Endothelial cell of umbilical vein (primary cell): ENCODE data around the gene IMPG2. TPM values are rescaled to one million over a fixed set of nuclear protein-coding genes. Genes with fewer than 3 reads are reported as not detected.

Source experiments
- BruUV-seq: library from RNA; stranded (reverse); fragments of 400-500 nt; replicated peaks from 2 replicates; lab custom pipeline; 2021; lab: Mats Ljungman, UMichigan
- CTCF ChIA-PET: fragments of 300-600, 350-600 bp; sonication (Branson Sonifier 250); formaldehyde crosslinking; loops from one replicate; lab custom pipeline; 2021; ENCODE audit warnings: antibody characterized with exemption, inconsistent platforms; lab: Charles Lee
- POLR2A ChIA-PET: fragments of 300-600, 350-600 bp; sonication (Branson Sonifier 250); formaldehyde crosslinking; loops from one replicate; lab custom pipeline; 2021; ENCODE audit warnings: antibody characterized with exemption, inconsistent platforms; lab: Charles Lee
- DNase-seq: peaks from one replicate; pipeline ENCODE4 v3.0.0-alpha.2; 2011; ENCODE audit warnings: low read depth, low spot score
- FAIRE-seq: peaks from 2 replicates; lab custom pipeline; 2011; peaks lifted over from hg19 to GRCh38; lab: Jason Lieb, UNC
- H2AFZ ChIP-seq: 2 replicates; pipeline ENCODE4 v1.6.0; 2012; ENCODE audit warnings: low read depth, low read length, control low read depth, inconsistent platforms
- H3K27ac ChIP-seq: 2 replicates; pipeline ENCODE4 v1.5.1; 2011; ENCODE audit warnings: low read depth, mild to moderate bottlenecking, control low read depth, low read length, moderate library complexity; ENCODE audit not compliant: insufficient read depth
- H3K27me3 ChIP-seq, 2 experiments: 2 replicates each; pipeline versions ENCODE4 v1.6.0 to v1.6.1; 2011; ENCODE audit warnings: low read length in 2 of 2, mixed read lengths in 1 of 2; ENCODE audit not compliant: control insufficient read depth in 2 of 2, insufficient read depth in 2 of 2
- H3K36me3 ChIP-seq, 2 experiments: 2 replicates in 1 of 2; 3 replicates in 1 of 2; pipeline ENCODE4 v1.5.1; 2011; ENCODE audit warnings: low read length in 2 of 2, mild to moderate bottlenecking in 1 of 2, moderate library complexity in 1 of 2; ENCODE audit not compliant: control insufficient read depth in 2 of 2, insufficient read depth in 2 of 2; ENCODE audit errors: extremely low read depth in 1 of 2
- H3K4me1 ChIP-seq: 3 replicates; pipeline ENCODE4 v1.5.1; 2011; ENCODE audit warnings: mild to moderate bottlenecking, low read length; ENCODE audit not compliant: control insufficient read depth, insufficient read depth; ENCODE audit errors: extremely low read depth
- H3K4me2 ChIP-seq: 2 replicates; pipeline ENCODE4 v1.6.1; 2011; ENCODE audit warnings: low read length, control low read depth, mixed read lengths; ENCODE audit not compliant: insufficient read depth
- H3K4me3 ChIP-seq, 3 experiments: fragments of 200-600 bp in 1 of 3; sonication (generic), shearing (Covaris generic) in 1 of 3; replicated peaks in 1 of 3; 2 replicates each; pipeline ENCODE4 v1.5.1; 2011 to 2016; ENCODE audit warnings: control low read depth in 3 of 3, low read length in 3 of 3, mild to moderate bottlenecking in 2 of 3, inconsistent platforms in 1 of 3, low read depth in 1 of 3, moderate library complexity in 1 of 3; ENCODE audit not compliant: insufficient read depth in 1 of 3
- H3K79me2 ChIP-seq: 2 replicates; pipeline ENCODE4 v1.6.0; 2012; ENCODE audit warnings: low read length, inconsistent platforms; ENCODE audit not compliant: control insufficient read depth, insufficient read depth
- H3K9ac ChIP-seq: replicated peaks from 2 replicates; pipeline ENCODE3; 2011; ENCODE audit warnings: low read length, control low read depth; ENCODE audit not compliant: insufficient read depth; ENCODE audit errors: extremely low read depth
- H3K9me1 ChIP-seq: replicated peaks from 3 replicates; pipeline ENCODE4 v1.6.0; 2011; ENCODE audit warnings: mild to moderate bottlenecking, low read length; ENCODE audit not compliant: control insufficient read depth, insufficient read depth; ENCODE audit errors: extremely low read depth
- H3K9me3 ChIP-seq: replicated peaks from 2 replicates; pipeline ENCODE4 v1.5.1; 2012; ENCODE audit warnings: low read length, inconsistent platforms; ENCODE audit not compliant: control insufficient read depth, insufficient read depth
- H4K20me1 ChIP-seq: replicated peaks from 2 replicates; pipeline ENCODE3; 2011; ENCODE audit warnings: mild to moderate bottlenecking, low read length; ENCODE audit not compliant: control insufficient read depth, insufficient read depth; ENCODE audit errors: extremely low read depth
- FOS ChIP-seq: IDR thresholded peaks from 2 replicates; pipeline ENCODE4 v1.6.1; 2011; ENCODE audit warnings: mild to moderate bottlenecking, low read length, moderate library complexity, borderline replicate concordance; ENCODE audit not compliant: insufficient read depth
- GATA2 ChIP-seq: IDR thresholded peaks from 2 replicates; pipeline ENCODE4 v1.7.0; 2011; ENCODE audit warnings: low read depth, mild to moderate bottlenecking, moderate library complexity, mixed read lengths, low read length; ENCODE audit not compliant: insufficient read length, insufficient read depth
- MYC ChIP-seq: IDR thresholded peaks from one replicate; pipeline ENCODE4 v1.6.1; 2011; ENCODE audit warnings: mild to moderate bottlenecking, low read depth, low read length
- POLR2AphosphoS5 ChIP-seq: IDR thresholded peaks from 2 replicates; pipeline ENCODE4 v1.6.1; 2012; ENCODE audit warnings: low read depth, mild to moderate bottlenecking, control low read depth, low read length, moderate library complexity; ENCODE audit not compliant: insufficient read depth
- dilution Hi-C: fragments of 300-500 bp; cut with MboI; formaldehyde crosslinking; loops from one replicate; pipeline ENCODE4 v1.15.0; 2019; ENCODE audit warnings: low sequenced_read_pairs; ENCODE audit not compliant: extremely low pct_ligation_motif_present
- intact Hi-C: fragments of 100-400 bp; cut with micrococcal nuclease; formaldehyde crosslinking; loops from one replicate; pipeline ENCODE4 v1.10.0; 2022
- polyA plus RNA-seq, 4 experiments: library from polyadenylated mRNA; depleted of rRNA in 3 of 4; stranded (reverse) in 3 of 4; unstranded in 1 of 4; fragments of >200 nt; gene quantifications; 2 replicates each; pipeline versions ENCODE4 v1.2.1 to v1.2.3, GENCODE V29; 2011 to 2012; ENCODE audit warnings: missing spikeins in 1 of 4
- total RNA-seq: library from RNA; stranded (reverse); gene quantifications from 2 replicates; pipeline ENCODE4 v1.2.3, GENCODE V29; 2021
- TF ChIP-seq, protein P1 (sequence below), 2 donors: IDR thresholded peaks; 1 replicate in 1 of 2; 2 replicates in 1 of 2; pipeline ENCODE4 v1.5.1; 2011; ENCODE audit warnings: low read length in 2 of 2, mild to moderate bottlenecking in 2 of 2, moderate library complexity in 2 of 2, control low read depth in 1 of 2, inconsistent platforms in 1 of 2, low read depth in 1 of 2; ENCODE audit not compliant: insufficient read depth in 1 of 2; ENCODE audit errors: extremely low read depth in 1 of 2
- TF ChIP-seq, protein P2 (sequence below): IDR thresholded peaks from 2 replicates; pipeline ENCODE4 v1.6.1; 2011; ENCODE audit not compliant: insufficient read depth, insufficient read length

The IMPG2 gene
- total and polyA plus RNA-seq, 2 donors (not counting 3 experiments of a cell fraction or from before 2014, with no cell fraction given): 0.39 to 0.71 TPM

DNA sequence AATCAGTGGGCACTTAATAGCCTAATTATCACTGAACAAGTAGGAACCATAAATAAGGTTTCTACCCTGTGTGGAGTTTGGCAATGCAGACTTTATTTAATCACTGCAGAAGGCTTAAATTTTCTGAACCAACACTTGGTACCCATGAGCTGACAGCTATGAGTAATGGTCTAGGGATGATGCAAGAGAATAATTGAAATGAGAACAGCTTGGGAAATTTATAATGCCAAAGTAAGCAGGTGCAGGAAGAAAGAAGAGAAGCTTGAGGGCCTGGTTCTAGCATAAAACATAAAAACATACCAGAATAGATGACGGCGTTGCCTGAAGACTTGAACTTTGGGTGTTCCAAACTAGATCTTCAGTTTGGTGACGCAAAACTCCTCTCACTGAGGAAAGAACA lies 67.0 kb downstream of the IMPG2 start:
- Histone ChIP-seq H3K79me2 (no peaks in the 10 kb centered on the region), H4K20me1 (no peaks in the 10 kb centered on the region), H3K36me3 (no peaks in the 10 kb centered on the region), H3K9ac (no peak overlapping the region), H3K9me1 (no peaks in the 10 kb centered on the region), H3K4me2 (no peak overlapping the region), H3K9me3 (no peaks in the 10 kb centered on the region), H3K27me3 (no peaks in the 10 kb centered on the region), H3K4me3 (no peak overlapping the region), H2AFZ (no peak overlapping the region), H3K27ac (no peak overlapping the region), H3K4me1 (no peaks in the 10 kb centered on the region)
- FAIRE-seq (no peak), DNase-seq (peak; percentile 6)
- TF ChIP-seq, protein P1, sequence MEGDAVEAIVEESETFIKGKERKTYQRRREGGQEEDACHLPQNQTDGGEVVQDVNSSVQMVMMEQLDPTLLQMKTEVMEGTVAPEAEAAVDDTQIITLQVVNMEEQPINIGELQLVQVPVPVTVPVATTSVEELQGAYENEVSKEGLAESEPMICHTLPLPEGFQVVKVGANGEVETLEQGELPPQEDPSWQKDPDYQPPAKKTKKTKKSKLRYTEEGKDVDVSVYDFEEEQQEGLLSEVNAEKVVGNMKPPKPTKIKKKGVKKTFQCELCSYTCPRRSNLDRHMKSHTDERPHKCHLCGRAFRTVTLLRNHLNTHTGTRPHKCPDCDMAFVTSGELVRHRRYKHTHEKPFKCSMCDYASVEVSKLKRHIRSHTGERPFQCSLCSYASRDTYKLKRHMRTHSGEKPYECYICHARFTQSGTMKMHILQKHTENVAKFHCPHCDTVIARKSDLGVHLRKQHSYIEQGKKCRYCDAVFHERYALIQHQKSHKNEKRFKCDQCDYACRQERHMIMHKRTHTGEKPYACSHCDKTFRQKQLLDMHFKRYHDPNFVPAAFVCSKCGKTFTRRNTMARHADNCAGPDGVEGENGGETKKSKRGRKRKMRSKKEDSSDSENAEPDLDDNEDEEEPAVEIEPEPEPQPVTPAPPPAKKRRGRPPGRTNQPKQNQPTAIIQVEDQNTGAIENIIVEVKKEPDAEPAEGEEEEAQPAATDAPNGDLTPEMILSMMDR (IDR thresholded peaks at IDR 0.05; ENCODE audit: extremely low read depth in 1 of 2, insufficient read depth in 1 of 2, low read depth in 1 of 2, low read length in 2 of 2): no peak
- TF ChIP-seq, protein P2, sequence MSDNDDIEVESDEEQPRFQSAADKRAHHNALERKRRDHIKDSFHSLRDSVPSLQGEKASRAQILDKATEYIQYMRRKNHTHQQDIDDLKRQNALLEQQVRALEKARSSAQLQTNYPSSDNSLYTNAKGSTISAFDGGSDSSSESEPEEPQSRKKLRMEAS: no peak
- TF ChIP-seq GATA2 (no peak), FOS (no peak), MYC (no peak), POLR2AphosphoS5 (no peak)
- ChIA-PET CTCF (no interaction called here), POLR2A (no interaction called here)
- dilution Hi-C loops (no loop called here), intact Hi-C loops (no loop called here)
- no TSS peak for BruUV-seq
